ENCODE data around the gene RPL5. TPM values are rescaled to one million over a fixed set of nuclear protein-coding genes. Genes with fewer than 3 reads are reported as not detected.

Gene RPL5
- total RNA-seq, 2 experiments from 2014 or later, result 1,359 to 1,602 TPM

DNA sequence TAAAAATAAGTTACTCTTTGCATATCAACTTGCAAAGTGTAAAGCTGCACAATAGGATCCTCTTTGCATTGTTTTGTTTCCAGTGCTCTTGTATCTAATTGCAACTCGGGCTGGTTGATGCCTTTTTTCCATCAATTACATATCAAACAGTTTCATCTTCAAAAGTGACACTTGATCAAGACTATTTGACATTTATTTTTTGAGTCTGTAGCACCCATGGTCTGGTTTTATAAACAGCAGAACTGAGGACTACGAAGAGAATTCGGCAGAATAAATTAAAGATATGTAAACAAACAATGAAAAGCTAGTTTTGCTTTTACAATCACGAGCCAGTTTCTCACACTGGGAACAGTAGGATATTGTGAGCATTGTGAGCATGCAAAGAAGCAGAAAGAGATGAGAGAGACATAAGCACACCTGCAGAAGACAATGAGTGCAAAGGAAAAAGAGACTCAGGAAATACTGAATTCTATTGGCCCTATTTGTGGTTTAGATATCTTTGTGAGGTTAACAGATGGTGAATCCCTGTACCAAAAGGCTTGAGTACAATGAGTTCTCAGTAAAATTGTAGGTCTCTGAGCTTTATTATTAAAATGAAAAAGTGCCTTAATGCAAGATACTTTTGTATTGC lies 45.4 kb downstream of the RPL5 start:
- intact Hi-C loops (cut with DNase I, micrococcal nuclease), result loop anchor here in 1 of 2 experiments (5.0 kb wide), 1 partner anchor 85 kb away; the partner anchor contains the start of gene DIPK1A
- peaks cover 28% of the 10 kb centered on the region for H3K4me1 Mint-ChIP-seq
- DNase-seq (no peak), ATAC-seq (peak; percentile 60)
- H3K36me3 Mint-ChIP-seq (ENCODE audit: low read depth), result peaks cover 13% of the 10 kb centered on the region
- ChIA-PET CTCF (interaction anchor here (0.6 to 3.0 kb wide), 13 partner anchors 8 to 117 kb away, joined by 3 to 19 read pairs (median 3); no protein-coding TSS in a partner anchor), POLR2A (interaction anchor here (0.7 to 1.0 kb wide), 3 partner anchors 8 to 89 kb away, joined by 3 read pairs; no protein-coding TSS in a partner anchor)
- H3K27ac Mint-ChIP-seq, result peak overlapping the region; percentile 83
- H3K4me3 Mint-ChIP-seq, result peak overlapping the region; percentile 56
- no peaks in the 10 kb centered on the region for H3K27me3 Mint-ChIP-seq
- H3K9me3 Mint-ChIP-seq (ENCODE audit: low read depth), result no peaks in the 10 kb centered on the region

DNA sequence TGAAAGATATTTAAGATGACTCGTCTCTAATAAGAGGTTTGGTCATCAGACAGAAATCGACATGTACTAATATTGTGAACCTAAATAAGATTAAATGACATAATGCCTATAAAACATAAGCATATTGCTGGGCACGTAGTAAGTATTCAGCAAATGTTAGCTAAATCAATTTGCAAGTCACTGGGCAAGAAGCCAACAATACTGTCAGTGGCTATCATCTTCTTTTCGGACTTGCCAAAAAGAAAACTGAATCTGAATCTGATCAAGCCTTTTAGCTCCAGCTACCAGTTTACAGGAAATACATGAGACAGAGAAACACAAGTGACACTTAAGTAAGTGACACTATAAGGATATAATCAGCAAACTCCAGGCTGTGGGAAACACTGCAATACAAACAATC lies 46.0 kb downstream of the RPL5 start:
- Mint-ChIP-seq H3K27me3 (no peaks in the 10 kb centered on the region), H3K27ac (peak overlapping the region; percentile 83), H3K36me3 (ENCODE audit: low read depth) (peaks cover 10% of the 10 kb centered on the region), H3K4me3 (peak overlapping the region; percentile 56), H3K4me1 (peaks cover 33% of the 10 kb centered on the region), H3K9me3 (ENCODE audit: low read depth) (no peaks in the 10 kb centered on the region)
- intact Hi-C loops (cut with DNase I, micrococcal nuclease), result loop anchor here in 1 of 2 experiments (5.0 kb wide), 1 partner anchor 85 kb away; the partner anchor contains the start of gene DIPK1A
- peak; percentile 60 for ATAC-seq
- ChIA-PET CTCF (interaction anchor here (0.6 to 3.0 kb wide), 10 partner anchors 9 to 116 kb away, joined by 3 to 19 read pairs (median 4); partner anchors contain the start of gene DIPK1A), POLR2A (interaction anchor here (0.6 to 1.0 kb wide), 2 partner anchors 9 to 84 kb away, joined by 3 read pairs; no protein-coding TSS in a partner anchor)
- DNase-seq, result no peak

DNA sequence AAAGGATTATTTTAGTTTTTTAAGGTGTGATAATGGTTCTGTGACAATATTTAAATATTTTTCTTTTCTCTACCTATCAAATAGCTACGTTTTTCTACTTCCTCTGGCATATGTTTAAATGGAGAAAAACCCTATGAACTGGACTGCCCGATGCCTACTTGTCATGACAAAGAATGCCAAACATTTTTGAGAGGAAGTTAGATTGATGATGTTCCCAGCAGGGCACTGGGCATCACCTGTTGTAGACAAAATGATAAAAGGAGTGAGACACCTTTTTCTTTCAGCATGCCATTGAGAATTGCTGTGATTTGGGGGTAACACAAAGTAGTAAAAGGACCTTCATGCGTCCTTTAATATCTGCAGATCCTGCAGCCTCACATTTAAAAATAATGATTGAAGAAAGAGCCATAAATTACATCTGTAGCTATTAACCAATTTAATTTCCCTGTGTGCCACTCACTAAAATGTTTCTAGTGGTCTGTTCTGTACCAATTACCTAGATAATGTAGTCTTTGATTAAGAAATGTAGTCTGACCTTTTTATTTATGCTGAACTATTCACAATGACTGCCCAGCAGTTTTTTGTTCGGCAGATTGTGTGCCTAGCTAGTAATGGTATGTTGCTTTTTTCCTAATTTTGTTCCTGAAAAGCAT lies 47.6 kb downstream of the RPL5 start:
- Mint-ChIP-seq H3K4me1 (peaks cover 45% of the 10 kb centered on the region), H3K36me3 (ENCODE audit: low read depth) (peaks cover 5% of the 10 kb centered on the region), H3K4me3 (no peak overlapping the region), H3K9me3 (ENCODE audit: low read depth) (no peaks in the 10 kb centered on the region), H3K27me3 (no peaks in the 10 kb centered on the region), H3K27ac (peak overlapping the region; percentile 31)
- CTCF ChIA-PET, result interaction anchor here (0.7 to 1.9 kb wide), 6 partner anchors 10 to 115 kb away, joined by 3 to 8 read pairs (median 6); partner anchors contain the start of gene DIPK1A
- ATAC-seq (no peak), DNase-seq (no peak)
- intact Hi-C loops (cut with DNase I, micrococcal nuclease), result loop anchor here in 1 of 2 experiments (5.0 kb wide), 1 partner anchor 83 kb away; the partner anchor contains the start of gene DIPK1A
- POLR2A ChIA-PET, result no interaction called here

DNA sequence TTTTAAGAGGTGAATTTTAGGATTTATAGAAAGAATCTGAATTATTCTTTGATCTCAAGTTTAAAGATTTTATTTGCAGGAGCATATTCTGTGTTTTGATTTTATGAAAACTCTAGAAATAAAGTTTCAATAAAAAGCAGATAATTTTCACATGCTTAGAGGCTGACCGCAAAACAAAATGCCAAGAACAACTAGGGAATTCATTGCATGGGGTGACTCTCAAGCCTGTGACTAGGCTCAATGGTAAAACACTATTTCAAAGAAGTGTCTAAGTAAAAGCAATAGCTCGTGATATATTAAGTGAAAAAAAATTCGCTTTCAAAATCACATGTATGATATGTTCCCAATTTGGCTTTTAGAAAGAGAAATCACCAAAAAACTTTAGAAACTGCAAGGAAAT lies 49.6 kb downstream of the RPL5 start:
- ATAC-seq (no peak), DNase-seq (no peak)
- Mint-ChIP-seq H3K4me3 (no peak overlapping the region), H3K4me1 (peaks cover 45% of the 10 kb centered on the region), H3K36me3 (ENCODE audit: low read depth) (peaks cover 2% of the 10 kb centered on the region), H3K27ac (no peak overlapping the region), H3K27me3 (no peaks in the 10 kb centered on the region), H3K9me3 (ENCODE audit: low read depth) (no peaks in the 10 kb centered on the region)
- CTCF ChIA-PET, result interaction anchor here (1.1 to 3.7 kb wide), 3 partner anchors 18 to 180 kb away, joined by 3 to 27 read pairs (median 3); no protein-coding TSS in a partner anchor
- intact Hi-C loops (cut with DNase I, micrococcal nuclease), result no loop called here
- POLR2A ChIA-PET, result no interaction called here

DNA sequence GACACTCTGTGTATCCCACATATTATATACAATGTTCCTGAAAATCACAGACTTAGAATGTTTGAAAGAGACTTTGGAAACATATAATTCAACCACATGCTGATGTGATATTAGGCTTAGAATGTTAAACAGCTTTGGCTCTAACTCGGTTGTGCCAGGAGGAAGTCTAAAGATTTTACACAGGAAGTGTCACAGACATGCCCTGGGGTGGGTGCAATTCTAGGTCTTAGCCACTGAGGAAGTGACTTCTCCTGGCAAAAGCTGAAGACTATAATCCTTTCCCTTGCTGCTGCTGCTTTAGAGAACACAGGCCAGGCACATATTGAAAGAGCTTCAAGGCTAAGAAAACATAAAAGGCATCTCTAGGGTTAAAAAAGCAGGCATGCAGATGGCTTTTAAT lies 51.0 kb downstream of the RPL5 start:
- Mint-ChIP-seq H3K27ac (peak overlapping the region; percentile 62), H3K9me3 (ENCODE audit: low read depth) (no peaks in the 10 kb centered on the region), H3K4me3 (no peak overlapping the region), H3K27me3 (no peaks in the 10 kb centered on the region), H3K4me1 (peaks cover 40% of the 10 kb centered on the region), H3K36me3 (ENCODE audit: low read depth) (peaks cover 2% of the 10 kb centered on the region)
- ChIA-PET CTCF (interaction anchor here (0.6 to 3.7 kb wide), 13 partner anchors 17 to 564 kb away, joined by 3 to 27 read pairs (median 3); no protein-coding TSS in a partner anchor), POLR2A (no interaction called here)
- intact Hi-C loops (cut with DNase I, micrococcal nuclease), result no loop called here
- ATAC-seq, result peak; percentile 86
- DNase-seq, result peak; percentile 41

DNA sequence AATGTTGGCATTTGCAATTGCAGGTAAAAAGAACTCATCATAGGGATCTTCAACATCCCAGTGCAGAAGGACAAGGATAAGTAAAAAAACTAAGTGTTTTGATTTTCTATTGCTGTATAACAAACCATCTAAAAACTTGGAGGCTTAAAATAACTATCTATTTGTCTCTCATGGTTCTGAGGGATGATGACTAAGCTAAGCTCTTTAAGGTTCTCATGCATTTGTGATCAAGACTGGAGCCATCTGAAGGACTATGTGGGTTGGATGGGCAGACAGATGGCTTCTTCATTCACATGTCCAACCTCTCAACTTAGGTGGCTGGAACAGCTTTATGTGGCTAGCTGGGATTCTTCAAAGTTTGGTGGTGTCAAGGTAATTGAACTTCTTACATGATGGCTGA lies 51.5 kb downstream of the RPL5 start:
- H3K27ac Mint-ChIP-seq, result peak overlapping the region; percentile 84
- no peaks in the 10 kb centered on the region for H3K9me3 Mint-ChIP-seq (ENCODE audit: low read depth)
- ChIA-PET CTCF (interaction anchor here (0.6 to 3.7 kb wide), 12 partner anchors 18 to 564 kb away, joined by 3 to 27 read pairs (median 4); no protein-coding TSS in a partner anchor), POLR2A (no interaction called here)
- DNase-seq, result no peak
- peaks cover 2% of the 10 kb centered on the region for H3K36me3 Mint-ChIP-seq (ENCODE audit: low read depth)
- no peaks in the 10 kb centered on the region for H3K27me3 Mint-ChIP-seq
- H3K4me1 Mint-ChIP-seq, result peaks cover 36% of the 10 kb centered on the region
- intact Hi-C loops (cut with DNase I, micrococcal nuclease), result no loop called here
- ATAC-seq, result peak; percentile 42
- no peak overlapping the region for H3K4me3 Mint-ChIP-seq

DNA sequence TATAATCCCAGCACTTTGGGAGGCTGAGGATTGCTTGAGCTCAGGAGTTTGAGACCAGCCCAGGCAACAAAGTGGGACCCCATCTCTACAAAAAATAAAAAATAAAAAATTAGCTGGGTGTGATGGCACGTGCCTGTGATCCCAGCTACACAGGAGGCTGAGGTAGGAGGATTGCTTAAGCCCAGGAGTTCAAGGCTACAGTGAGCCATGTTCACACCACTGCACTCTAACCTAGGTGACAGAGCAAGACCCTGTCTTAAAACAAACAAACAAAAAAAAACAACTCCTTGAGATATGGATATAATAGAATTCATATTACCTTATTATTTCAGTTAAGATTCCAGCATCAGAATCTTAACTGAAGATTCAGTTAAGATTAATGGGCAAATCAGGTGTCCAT lies 52.4 kb downstream of the RPL5 start:
- no peak overlapping the region for H3K4me3 Mint-ChIP-seq
- no peak for ATAC-seq
- CTCF ChIA-PET, result interaction anchor here (0.5 to 3.7 kb wide), 5 partner anchors 25 to 304 kb away, joined by 3 to 27 read pairs (median 7); no protein-coding TSS in a partner anchor
- H3K27me3 Mint-ChIP-seq, result no peaks in the 10 kb centered on the region
- H3K36me3 Mint-ChIP-seq (ENCODE audit: low read depth), result peaks cover 2% of the 10 kb centered on the region
- H3K4me1 Mint-ChIP-seq, result peaks cover 34% of the 10 kb centered on the region
- intact Hi-C loops (cut with DNase I, micrococcal nuclease), result no loop called here
- H3K9me3 Mint-ChIP-seq (ENCODE audit: low read depth), result peaks cover 3% of the 10 kb centered on the region
- H3K27ac Mint-ChIP-seq, result no peak overlapping the region
- DNase-seq, result no peak
- POLR2A ChIA-PET, result no interaction called here

DNA sequence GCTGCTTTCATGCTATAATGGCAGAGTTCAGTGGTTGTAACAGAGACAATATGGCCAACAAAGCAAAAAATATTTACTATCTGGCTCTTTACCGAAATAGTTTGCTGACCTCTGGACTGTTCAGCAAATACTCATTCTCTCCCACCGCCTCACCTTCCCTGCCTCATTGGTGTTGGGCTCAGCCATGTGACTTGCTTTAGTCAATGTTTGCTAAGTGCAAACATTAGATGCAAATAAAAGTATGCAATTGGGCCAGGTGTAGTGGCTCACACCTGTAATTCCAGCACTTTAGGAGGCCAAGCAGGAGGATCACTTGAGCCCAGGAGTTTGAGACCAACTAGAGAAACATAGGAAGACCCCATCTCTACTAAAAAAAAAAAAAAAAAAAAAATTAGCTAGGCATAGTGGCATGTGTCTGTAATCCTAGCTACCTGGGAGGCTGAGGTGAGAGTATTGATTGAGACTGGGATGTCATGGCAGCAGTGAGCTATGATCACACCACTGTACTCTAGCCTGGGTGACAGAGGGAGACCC lies 55.1 kb downstream of the RPL5 start:
- no peak for ATAC-seq
- H3K4me3 Mint-ChIP-seq, result no peak overlapping the region
- CTCF ChIA-PET, result interaction anchor here (0.6 to 1.6 kb wide), 4 partner anchors 10 to 1527 kb away, joined by 3 to 5 read pairs (median 3); no protein-coding TSS in a partner anchor

DNA sequence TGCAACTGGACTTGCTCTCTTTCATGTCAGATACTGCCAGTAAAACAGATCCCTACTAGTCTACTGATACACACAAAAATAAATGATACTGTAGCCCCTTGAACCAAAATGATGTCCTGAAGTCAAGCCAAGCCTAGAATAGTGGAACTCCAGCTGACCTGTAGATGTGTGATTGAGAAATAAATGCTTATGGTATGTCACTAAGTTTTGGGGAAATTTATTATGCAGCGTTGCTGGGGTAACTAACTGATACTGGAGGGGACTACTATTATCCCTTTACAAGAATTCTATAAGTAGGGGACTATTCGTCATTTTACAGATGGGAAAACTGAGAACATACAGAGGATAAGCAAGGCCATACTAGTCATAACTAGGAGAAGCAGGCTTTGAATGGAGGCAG lies 55.6 kb downstream of the RPL5 start:
- peaks cover 4% of the 10 kb centered on the region for H3K36me3 Mint-ChIP-seq (ENCODE audit: low read depth)
- no peak overlapping the region for H3K4me3 Mint-ChIP-seq
- no peak overlapping the region for H3K27ac Mint-ChIP-seq
- DNase-seq (no peak), ATAC-seq (no peak)
- CTCF ChIA-PET, result interaction anchor here (0.7 to 1.6 kb wide), 2 partner anchors 28 to 1527 kb away, joined by 3 to 5 read pairs; no protein-coding TSS in a partner anchor
- POLR2A ChIA-PET, result no interaction called here
- peaks cover 5% of the 10 kb centered on the region for H3K9me3 Mint-ChIP-seq (ENCODE audit: low read depth)
- no peaks in the 10 kb centered on the region for H3K27me3 Mint-ChIP-seq
- intact Hi-C loops (cut with DNase I, micrococcal nuclease), result no loop called here
- H3K4me1 Mint-ChIP-seq, result peaks cover 24% of the 10 kb centered on the region

More for the DNA sequence above, 55.1 kb downstream of the RPL5 start:
- DNase-seq, result no peak
- Mint-ChIP-seq H3K9me3 (ENCODE audit: low read depth) (peaks cover 5% of the 10 kb centered on the region), H3K36me3 (ENCODE audit: low read depth) (peaks cover 6% of the 10 kb centered on the region), H3K27me3 (no peaks in the 10 kb centered on the region), H3K4me1 (peaks cover 26% of the 10 kb centered on the region), H3K27ac (no peak overlapping the region)
- POLR2A ChIA-PET, result no interaction called here
- intact Hi-C loops (cut with DNase I, micrococcal nuclease), result no loop called here

Data from activated CD4-positive, alpha-beta T cell treated with anti-CD3 and anti-CD28 coated beads for 36 hours (primary cell).